Mucosa of gallbladder (tissue), 1 donor: ENCODE data around the gene ETV7. TPM values are rescaled to one million over a fixed set of nuclear protein-coding genes. Genes with fewer than 3 reads are reported as not detected.
A peak's percentile ranks its signal among the peaks of the same experiment; 100 is the strongest.
"Not testable (repeated sequence)": the region's sequence is repeated elsewhere in the genome, so short reads cannot be mapped to it uniquely, and the experiment has no call there.

Experiments
- DNase-seq: peaks from one replicate; pipeline ENCODE4 v3.0.0-alpha.2; 2020; ENCODE audit warnings: low spot score
- total RNA-seq: library from RNA; stranded (reverse); gene quantifications from one replicate; pipeline ENCODE4 v1.2.1, GENCODE V29; 2021
- donor health status: DM: no; HTN: no; CAD: no.

Gene ETV7
- 2.5 TPM for total RNA-seq

GRCh38 chr6:36387440-36388303, at the start of gene ETV7:
Gene ETV7 (minus strand): TSS chr6:36387669. CDS start chr6:36387541, 128 bp downstream.
- no peak for DNase-seq

- no peak for DNase-seq
Observed at GRCh38 chr6:36436466-36436865, 49.0 kb upstream of the ETV7 start.

GRCh38 chr6:36432151-36432671, 44.7 kb upstream of the ETV7 start:
- DNase-seq: no peak

GRCh38 chr6:36431197-36431596, 43.7 kb upstream of the ETV7 start:
- DNase-seq: no peak

GRCh38 chr6:36430351-36430750, 42.9 kb upstream of the ETV7 start:
- no peak for DNase-seq

- DNase-seq: no peak
Observed at GRCh38 chr6:36428911-36429310, 41.4 kb upstream of the ETV7 start.

- DNase-seq: no peak
Observed at GRCh38 chr6:36426622-36427021, 39.2 kb upstream of the ETV7 start.

GRCh38 chr6:36423101-36423824, 35.8 kb upstream of the ETV7 start:
- DNase-seq: peak; percentile 99

- no peak for DNase-seq
Observed at GRCh38 chr6:36422714-36423100, 35.2 kb upstream of the ETV7 start.

- no peak for DNase-seq
Observed at GRCh38 chr6:36419310-36419709, 31.8 kb upstream of the ETV7 start.

- DNase-seq: no peak
Observed at GRCh38 chr6:36418558-36418957, 31.1 kb upstream of the ETV7 start.

GRCh38 chr6:36414481-36414880, 27.0 kb upstream of the ETV7 start:
- no peak for DNase-seq

GRCh38 chr6:36413489-36414480, 26.3 kb upstream of the ETV7 start:
- no peak for DNase-seq

- not testable (repeated sequence) for DNase-seq
Observed at GRCh38 chr6:36409718-36410117, 22.2 kb upstream of the ETV7 start.

GRCh38 chr6:36404164-36404563, 16.7 kb upstream of the ETV7 start:
- no peak for DNase-seq

- DNase-seq: no peak
Observed at GRCh38 chr6:36402481-36402880, 15.0 kb upstream of the ETV7 start.

- no peak for DNase-seq
Observed at GRCh38 chr6:36399970-36400369, 12.5 kb upstream of the ETV7 start.

- no peak for DNase-seq
Observed at GRCh38 chr6:36392621-36393020, 5.2 kb upstream of the ETV7 start.

GRCh38 chr6:36389353-36389752, 1.9 kb upstream of the ETV7 start:
- no peak for DNase-seq

- DNase-seq: peak; percentile 25
Observed at GRCh38 chr6:36386495-36387439, 702 bp downstream of the ETV7 start.
